A549 (cell line): ENCODE data around the gene FGF23. TPM values are rescaled to one million over a fixed set of nuclear protein-coding genes. Genes with fewer than 3 reads are reported as not detected.

Experiments
- ATAC-seq, 2 experiments: fragments of 200-7000 bp in 1 of 2; fragments of >200 bp in 1 of 2; cut with Nextera tagmentation in 1 of 2; cut with Tn5 transposase in 1 of 2; 3 replicates each; pipeline versions ENCODE4 v1.8.0 to v1.9.1; 2018 to 2020; ENCODE audit warnings: mild to moderate bottlenecking in 1 of 2, moderate library complexity in 1 of 2
- CTCF ChIA-PET: fragments of 300-600 bp; sonication (Branson Sonifier 250); formaldehyde crosslinking; extraction: SDS; loops from one replicate; lab custom pipeline; 2021; ENCODE audit warnings: antibody characterized with exemption, inconsistent platforms; lab: Yijun Ruan, JAX
- POLR2A ChIA-PET: fragments of 350-600 bp; formaldehyde crosslinking; extraction: SDS; loops from one replicate; lab custom pipeline; 2021; ENCODE audit warnings: antibody characterized with exemption, inconsistent platforms; lab: Yijun Ruan, JAX
- DNase-seq, 2 experiments: peaks; one replicate each; pipeline versions ENCODE4 v3.0.0 to v3.0.0-alpha.2; 2011 to 2016; ENCODE audit warnings: low read depth in 1 of 2, low spot score in 1 of 2
- FAIRE-seq: peaks from 2 replicates; lab custom pipeline; 2011; peaks lifted over from hg19 to GRCh38; lab: Jason Lieb, UNC
- H3K27ac ChIP-seq, 2 experiments: fragments of >200 bp; sonication (Bioruptor Twin); formaldehyde crosslinking; 3 replicates each; pipeline ENCODE4 v1.5.1; 2016 to 2017
- H3K4me1 ChIP-seq: fragments of >200 bp; sonication (Bioruptor Twin); formaldehyde crosslinking; 3 replicates; pipeline ENCODE4 v1.6.1; 2016
- H3K4me2 ChIP-seq: fragments of >200 bp; sonication (Bioruptor Twin); formaldehyde crosslinking; 3 replicates; pipeline ENCODE4 v1.6.1; 2016
- H3K4me3 ChIP-seq: fragments of >200 bp; sonication (Bioruptor Twin); formaldehyde crosslinking; 3 replicates; pipeline ENCODE4 v1.5.1; 2016
- H3K9me3 ChIP-seq: fragments of >200 bp; sonication (Bioruptor Twin); formaldehyde crosslinking; 3 replicates; pipeline ENCODE4 v1.6.1; 2016
- CBX2 ChIP-seq: fragments of 200-600 bp; sonication (generic); IDR thresholded peaks from 2 replicates; pipeline ENCODE4 v1.6.1; 2016; ENCODE audit warnings: low read depth, mild to moderate bottlenecking, borderline replicate concordance
- CEBPB ChIP-seq, 2 experiments: fragments of >200 bp in 1 of 2; sonication (Bioruptor Twin) in 1 of 2; formaldehyde crosslinking in 1 of 2; IDR thresholded peaks; 2 replicates each; pipeline ENCODE4 v1.6.1; 2012 to 2016
- ELK1 ChIP-seq: fragments of 150-350 bp; IDR thresholded peaks from 2 replicates; pipeline ENCODE4 v1.6.1; 2014; ENCODE audit warnings: low read depth, mild to moderate bottlenecking, low read length
- EP300 ChIP-seq, 2 experiments: fragments of >200 bp; sonication (Bioruptor Twin); formaldehyde crosslinking; IDR thresholded peaks; 2 replicates in 1 of 2; 3 replicates in 1 of 2; pipeline ENCODE4 v1.6.1; 2016 to 2017
- FOSL2 ChIP-seq, 2 experiments: fragments of 450-650 bp in 1 of 2; fragments of >200 bp in 1 of 2; sonication (Bioruptor Twin) in 1 of 2; formaldehyde crosslinking; IDR thresholded peaks; 2 replicates each; pipeline versions ENCODE4 v1.5.0 to v1.6.1; 2016 to 2020; ENCODE audit warnings: mild to moderate bottlenecking in 1 of 2, moderate library complexity in 1 of 2
- GATA3 ChIP-seq: IDR thresholded peaks from 2 replicates; pipeline ENCODE4 v1.6.1; 2012; ENCODE audit warnings: borderline replicate concordance
- HDAC2 ChIP-seq: fragments of 200-600 bp; sonication (generic); IDR thresholded peaks from 2 replicates; pipeline ENCODE4 v1.6.1; 2016
- HES2 ChIP-seq: fragments of >200 bp; sonication (Bioruptor Twin); formaldehyde crosslinking; IDR thresholded peaks from 2 replicates; pipeline ENCODE4 v1.6.1; 2016
- HEYL ChIP-seq: fragments of 250-450 bp; sonication (Bioruptor Pico); IDR thresholded peaks from 2 replicates; pipeline ENCODE4 v1.8.0; 2021; ENCODE audit warnings: mild to moderate bottlenecking, moderate library complexity
- HMGXB4 ChIP-seq: fragments of 250-450 bp; sonication (Bioruptor Pico); IDR thresholded peaks from 2 replicates; pipeline ENCODE4 v1.5.0; 2021; ENCODE audit warnings: mild to moderate bottlenecking, moderate library complexity, borderline replicate concordance
- HOXB13 ChIP-seq: fragments of 250-450 bp; sonication (Bioruptor Pico); IDR thresholded peaks from 2 replicates; pipeline ENCODE4 v1.5.0; 2020; ENCODE audit warnings: low read depth, mild to moderate bottlenecking, moderate library complexity
- HOXB5 ChIP-seq: fragments of 250-450 bp; sonication (Bioruptor Pico); IDR thresholded peaks from 2 replicates; pipeline ENCODE4 v1.5.0; 2020; ENCODE audit warnings: mild to moderate bottlenecking, moderate library complexity
- MAX ChIP-seq: IDR thresholded peaks from 2 replicates; pipeline ENCODE4 v1.6.1; 2012
- MAZ ChIP-seq: fragments of 150-350 bp; IDR thresholded peaks from 2 replicates; pipeline ENCODE4 v1.6.1; 2014; ENCODE audit warnings: antibody characterized with exemption, low read depth, low read length, borderline replicate concordance
- NPAS2 ChIP-seq: fragments of 250-450 bp; sonication (Bioruptor Pico); IDR thresholded peaks from 2 replicates; pipeline ENCODE4 v1.8.0; 2022; ENCODE audit warnings: mild to moderate bottlenecking, moderate library complexity, borderline replicate concordance
- NR3C1 ChIP-seq: fragments of >200 bp; sonication (Bioruptor Twin); formaldehyde crosslinking; IDR thresholded peaks from 3 replicates; pipeline ENCODE4 v1.6.1; 2017
- POLR2A ChIP-seq: IDR thresholded peaks from 2 replicates; pipeline ENCODE4 v1.6.1; 2012; ENCODE audit warnings: mild to moderate bottlenecking, low read length
- POLR2AphosphoS2 ChIP-seq: conservative IDR thresholded peaks from 2 replicates; pipeline ENCODE4 v1.6.1; 2012; ENCODE audit warnings: low read length, improper control_type of control experiment, inconsistent platforms
- RAD21 ChIP-seq, 2 experiments: fragments of >200 bp in 1 of 2; sonication (Bioruptor Twin) in 1 of 2; formaldehyde crosslinking in 1 of 2; IDR thresholded peaks in 1 of 2; conservative IDR thresholded peaks in 1 of 2; 2 replicates in 1 of 2; 3 replicates in 1 of 2; pipeline ENCODE4 v1.6.1; 2012 to 2018; ENCODE audit warnings: inconsistent platforms in 1 of 2
- RARB ChIP-seq: fragments of 250-450 bp; sonication (Bioruptor Pico); IDR thresholded peaks from 2 replicates; pipeline ENCODE4 v1.8.0; 2021; ENCODE audit warnings: mild to moderate bottlenecking, moderate library complexity
- RNF2 ChIP-seq: fragments of 200-600 bp; sonication (generic); IDR thresholded peaks from 2 replicates; pipeline ENCODE4 v1.6.1; 2016; ENCODE audit warnings: low read depth, mild to moderate bottlenecking, antibody characterized with exemption, moderate library complexity, borderline replicate concordance
- TP53 ChIP-seq: fragments of 250-450 bp; sonication (Bioruptor Pico); IDR thresholded peaks from 2 replicates; pipeline ENCODE4 v1.5.0; 2021; ENCODE audit warnings: mild to moderate bottlenecking, moderate library complexity
- ZC3H11A ChIP-seq: fragments of 450-650 bp; IDR thresholded peaks from 2 replicates; pipeline ENCODE4 v1.6.1; 2014; ENCODE audit warnings: antibody characterized with exemption, mild to moderate bottlenecking
- ZNF302 ChIP-seq: fragments of 250-450 bp; sonication (Bioruptor Pico); IDR thresholded peaks from 2 replicates; pipeline ENCODE4 v1.9.0; 2021; ENCODE audit warnings: inconsistent platforms, mild to moderate bottlenecking, moderate library complexity
- ZSCAN20 ChIP-seq: fragments of 250-450 bp; sonication (Bioruptor Pico); IDR thresholded peaks from 2 replicates; pipeline ENCODE4 v1.8.0; 2022; ENCODE audit warnings: mild to moderate bottlenecking, moderate library complexity
- WGBS: methylation state at CpG from one replicate; pipeline ENCODE4 v1.1.6; 2017; ENCODE audit errors: missing lambda C conversion rate; 5-methylcytosine and 5-hydroxymethylcytosine counted together
- polyA plus RNA-seq, 4 experiments: library from polyadenylated mRNA; depleted of rRNA in 3 of 4; stranded (reverse); fragments of >200 nt; fragmentation: RNase III in 1 of 4; extraction: RNeasy Plus Mini Kit Qiagen cat#74134 plus additional on column Dnase treatment in 1 of 4; gene quantifications; 2 replicates in 3 of 4; 3 replicates in 1 of 4; pipeline ENCODE4 v1.2.3, GENCODE V29; 2011 to 2017
- TF ChIP-seq, protein P1 (sequence below): fragments of 450-650 bp; IDR thresholded peaks from 2 replicates; pipeline ENCODE4 v1.6.1; 2014; ENCODE audit warnings: antibody characterized with exemption
- TF ChIP-seq, protein P2 (sequence below): IDR thresholded peaks from 2 replicates; pipeline ENCODE4 v1.6.1; 2012; ENCODE audit warnings: low read depth, borderline replicate concordance

The FGF23 gene
- polyA plus RNA-seq, 2 of the 4 experiments (the other 2 are of a cell fraction) = not detected

GRCh38 chr12:4323396-4323795, 56.1 kb downstream of the FGF23 start:
- FAIRE-seq (no peak), ATAC-seq (no peak), DNase-seq (no peak)
- Histone ChIP-seq H3K4me3 (no peak overlapping the region), H3K27ac (no peak overlapping the region), H3K4me2 (peak overlapping the region; percentile 63; the same call in 2 of the 3 replicates), H3K9me3 (no peaks in the 10 kb centered on the region)
- CTCF ChIA-PET = no interaction called here
- 92% methylated on average over 4 of the region's 4 CpGs for WGBS
- POLR2A ChIA-PET = no interaction called here
- TF ChIP-seq HEYL (no peak), FOSL2 (IDR thresholded peaks at IDR 0.05) (no peak), FOSL2 (CRISPR knock-in tag; IDR thresholded peaks at IDR 0.05) (no peak), CBX2 (no peak), RAD21 (conservative IDR thresholded peaks at IDR 0.05 in 1 of 2, IDR thresholded peaks at IDR 0.05 in 1 of 2) (no peak), POLR2A (no peak), HES2 (no peak), CEBPB (IDR thresholded peaks at IDR 0.05) (no peak), NPAS2 (no peak), MAX (no peak), GATA3 (no peak), RNF2 (no peak), MAZ (no peak), ZSCAN20 (CRISPR knock-in tag) (no peak), HOXB5 (CRISPR knock-in tag) (no peak), ELK1 (no peak), TP53 (CRISPR knock-in tag) (no peak), POLR2AphosphoS2 (no peak)
- TF ChIP-seq, all 56 proteins: peak for 0
- H3K4me1 ChIP-seq = peaks cover 13% of the 10 kb centered on the region

DNA sequence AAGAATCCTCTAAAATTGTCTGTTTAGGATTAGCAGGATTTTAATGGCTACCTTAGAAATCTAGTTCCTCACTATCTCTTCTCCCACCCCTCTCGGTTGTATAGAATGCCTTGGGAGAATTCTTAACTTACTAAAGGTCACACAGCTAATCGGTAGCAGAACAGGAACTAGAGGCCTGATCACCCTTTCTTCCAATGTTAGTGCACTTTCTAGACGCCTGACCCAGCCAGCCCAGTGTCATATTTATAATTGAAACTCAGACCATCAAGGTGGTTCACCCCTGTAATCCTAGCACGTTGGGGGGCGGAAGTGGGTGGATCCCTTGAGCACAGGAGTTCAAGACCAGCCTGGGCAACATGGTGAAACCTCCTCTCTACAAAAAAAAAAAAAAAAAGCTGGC, 56.8 kb downstream of the FGF23 start:
- H3K4me3 ChIP-seq = peak overlapping the region; percentile 80; the same call in 1 of the 3 replicates
- FAIRE-seq (no peak), ATAC-seq (no peak), DNase-seq (no peak)
- POLR2A ChIA-PET = no interaction called here
- no peak overlapping the region for H3K27ac ChIP-seq
- peaks cover 13% of the 10 kb centered on the region for H3K4me1 ChIP-seq
- peak overlapping the region; percentile 63 for H3K4me2 ChIP-seq
- TF ChIP-seq HDAC2 (no peak), ZC3H11A (no peak), EP300 (IDR thresholded peaks at IDR 0.05) (no peak)
- no peaks in the 10 kb centered on the region for H3K9me3 ChIP-seq
- CTCF ChIA-PET = interaction anchor here (1.6 to 1.9 kb wide), 2 partner anchors 15 to 46 kb away, joined by 3 to 9 read pairs; no protein-coding TSS in a partner anchor
- WGBS = 87% methylated on average over 5 of the region's 5 CpGs

DNA sequence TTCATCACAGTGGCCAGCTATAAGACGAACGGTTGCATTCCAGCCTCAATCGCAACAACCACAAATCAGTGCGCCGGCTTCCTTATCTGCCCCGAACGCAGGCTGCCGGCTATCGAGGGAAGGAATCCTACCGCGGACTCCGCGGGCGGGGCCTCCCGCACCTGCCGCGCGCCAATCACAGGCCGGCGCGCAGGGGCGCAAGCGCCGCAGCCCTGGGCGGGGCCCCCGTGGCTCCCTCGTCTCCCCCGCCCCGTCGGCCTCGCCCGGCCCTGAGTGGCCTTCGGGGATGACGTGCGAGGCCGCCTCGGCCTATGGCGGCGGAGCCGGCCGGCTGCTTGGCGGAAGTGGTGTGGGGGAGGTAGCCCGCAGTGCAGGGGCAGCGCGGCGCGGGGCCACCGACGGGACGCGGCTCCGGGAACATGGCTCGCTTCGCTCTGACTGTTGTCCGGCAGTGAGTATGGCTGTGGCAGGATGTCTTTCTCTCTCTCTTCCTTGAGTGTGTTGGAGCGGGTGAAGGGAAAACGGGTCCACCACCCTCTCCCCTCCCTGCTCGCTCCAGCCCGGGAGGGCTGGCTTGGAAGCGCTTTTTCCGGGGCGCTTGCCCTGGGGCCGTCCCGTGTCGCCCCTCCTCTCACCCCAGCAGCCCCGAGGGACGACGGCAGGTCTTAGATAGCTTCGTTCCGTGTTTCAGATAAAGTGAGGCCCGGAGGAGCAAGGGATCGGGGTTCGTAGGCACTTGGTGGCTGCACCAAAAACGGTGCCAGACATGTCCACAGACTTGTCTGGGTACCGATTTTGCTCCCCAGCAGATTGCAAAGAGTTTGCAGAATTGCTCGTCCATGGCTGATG, 58.4 kb downstream of the FGF23 start, which contains the start of gene TIGAR:
TIGAR (plus strand) TSS at position 361 of the 849 bp plus-strand sequence; CDS start at position 420, 59 bp downstream.
- H3K9me3 ChIP-seq = no peaks in the 10 kb centered on the region
- CTCF ChIA-PET = interaction anchor here (1.6 to 1.9 kb wide), 2 partner anchors 14 to 44 kb away, joined by 3 to 9 read pairs; no protein-coding TSS in a partner anchor
- FAIRE-seq (no peak), ATAC-seq (peak; percentile 99), DNase-seq (peak; percentile 92 to 95)
- peak within 1 kb of the TSS; percentile 80 for H3K4me3 ChIP-seq
- peak within 1 kb of the TSS; percentile 93 to 95 for H3K27ac ChIP-seq
- peak within 1 kb of the TSS; percentile 99 for H3K4me2 ChIP-seq
- POLR2A ChIA-PET = interaction anchor here (1.1 to 1.3 kb wide), 2 partner anchors 13 to 44 kb away, joined by 3 to 6 read pairs; no protein-coding TSS in a partner anchor
- H3K4me1 ChIP-seq = peaks cover 13% of the 10 kb centered on the region
- 2% methylated on average over 42 of the region's 76 CpGs for WGBS
- TF ChIP-seq ZNF302 (no peak), HOXB13 (CRISPR knock-in tag) (no peak), RARB (CRISPR knock-in tag) (no peak), NR3C1 (no peak), HMGXB4 (no peak), ELK1 (no peak), POLR2AphosphoS2 (no peak), FOSL2 (IDR thresholded peaks at IDR 0.05) (no peak), FOSL2 (CRISPR knock-in tag; IDR thresholded peaks at IDR 0.05) (no peak)
- TF ChIP-seq, protein P1, sequence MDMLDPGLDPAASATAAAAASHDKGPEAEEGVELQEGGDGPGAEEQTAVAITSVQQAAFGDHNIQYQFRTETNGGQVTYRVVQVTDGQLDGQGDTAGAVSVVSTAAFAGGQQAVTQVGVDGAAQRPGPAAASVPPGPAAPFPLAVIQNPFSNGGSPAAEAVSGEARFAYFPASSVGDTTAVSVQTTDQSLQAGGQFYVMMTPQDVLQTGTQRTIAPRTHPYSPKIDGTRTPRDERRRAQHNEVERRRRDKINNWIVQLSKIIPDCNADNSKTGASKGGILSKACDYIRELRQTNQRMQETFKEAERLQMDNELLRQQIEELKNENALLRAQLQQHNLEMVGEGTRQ = no peak
- TF ChIP-seq, protein P2, sequence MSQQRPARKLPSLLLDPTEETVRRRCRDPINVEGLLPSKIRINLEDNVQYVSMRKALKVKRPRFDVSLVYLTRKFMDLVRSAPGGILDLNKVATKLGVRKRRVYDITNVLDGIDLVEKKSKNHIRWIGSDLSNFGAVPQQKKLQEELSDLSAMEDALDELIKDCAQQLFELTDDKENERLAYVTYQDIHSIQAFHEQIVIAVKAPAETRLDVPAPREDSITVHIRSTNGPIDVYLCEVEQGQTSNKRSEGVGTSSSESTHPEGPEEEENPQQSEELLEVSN = 0 out of 2 replicates have a peak, but pooled peaks have one; percentile 59
